A549 (cell line): ENCODE data around the gene RFX3. TPM values are rescaled to one million over a fixed set of nuclear protein-coding genes. Genes with fewer than 3 reads are reported as not detected.

Experiments
- ATAC-seq, 2 experiments: fragments of 200-7000 bp in 1 of 2; fragments of >200 bp in 1 of 2; cut with Nextera tagmentation in 1 of 2; cut with Tn5 transposase in 1 of 2; 3 replicates each; pipeline versions ENCODE4 v1.8.0 to v1.9.1; 2018 to 2020; ENCODE audit warnings: mild to moderate bottlenecking in 1 of 2, moderate library complexity in 1 of 2
- CTCF ChIA-PET: fragments of 300-600 bp; sonication (Branson Sonifier 250); formaldehyde crosslinking; extraction: SDS; loops from one replicate; lab custom pipeline; 2021; ENCODE audit warnings: antibody characterized with exemption, inconsistent platforms; lab: Yijun Ruan, JAX
- POLR2A ChIA-PET: fragments of 350-600 bp; formaldehyde crosslinking; extraction: SDS; loops from one replicate; lab custom pipeline; 2021; ENCODE audit warnings: antibody characterized with exemption, inconsistent platforms; lab: Yijun Ruan, JAX
- DNase-seq, 2 experiments: peaks; one replicate each; pipeline versions ENCODE4 v3.0.0 to v3.0.0-alpha.2; 2011 to 2016; ENCODE audit warnings: low read depth in 1 of 2, low spot score in 1 of 2
- FAIRE-seq: peaks from 2 replicates; lab custom pipeline; 2011; peaks lifted over from hg19 to GRCh38; lab: Jason Lieb, UNC
- H3K27ac ChIP-seq, 2 experiments: fragments of >200 bp; sonication (Bioruptor Twin); formaldehyde crosslinking; 3 replicates each; pipeline ENCODE4 v1.5.1; 2016 to 2017
- H3K4me1 ChIP-seq: fragments of >200 bp; sonication (Bioruptor Twin); formaldehyde crosslinking; 3 replicates; pipeline ENCODE4 v1.6.1; 2016
- H3K4me2 ChIP-seq: fragments of >200 bp; sonication (Bioruptor Twin); formaldehyde crosslinking; 3 replicates; pipeline ENCODE4 v1.6.1; 2016
- H3K4me3 ChIP-seq: fragments of >200 bp; sonication (Bioruptor Twin); formaldehyde crosslinking; 3 replicates; pipeline ENCODE4 v1.5.1; 2016
- H3K9me3 ChIP-seq: fragments of >200 bp; sonication (Bioruptor Twin); formaldehyde crosslinking; 3 replicates; pipeline ENCODE4 v1.6.1; 2016
- ATOH8 ChIP-seq: fragments of 250-450 bp; sonication (Bioruptor Pico); IDR thresholded peaks from 2 replicates; pipeline ENCODE4 v1.5.0; 2020; ENCODE audit warnings: low read depth, mild to moderate bottlenecking, moderate library complexity
- CEBPB ChIP-seq, 2 experiments: fragments of >200 bp in 1 of 2; sonication (Bioruptor Twin) in 1 of 2; formaldehyde crosslinking in 1 of 2; IDR thresholded peaks; 2 replicates each; pipeline ENCODE4 v1.6.1; 2012 to 2016
- CHD2 ChIP-seq: fragments of 150-350 bp; IDR thresholded peaks from 2 replicates; pipeline ENCODE4 v1.6.1; 2014; ENCODE audit warnings: low read length; ENCODE audit not compliant: partially characterized antibody
- ELK1 ChIP-seq: fragments of 150-350 bp; IDR thresholded peaks from 2 replicates; pipeline ENCODE4 v1.6.1; 2014; ENCODE audit warnings: low read depth, mild to moderate bottlenecking, low read length
- EP300 ChIP-seq, 2 experiments: fragments of >200 bp; sonication (Bioruptor Twin); formaldehyde crosslinking; IDR thresholded peaks; 2 replicates in 1 of 2; 3 replicates in 1 of 2; pipeline ENCODE4 v1.6.1; 2016 to 2017
- ESRRA ChIP-seq: fragments of 150-350 bp; IDR thresholded peaks from 2 replicates; pipeline ENCODE4 v1.6.1; 2014; ENCODE audit warnings: mild to moderate bottlenecking, low read length, borderline replicate concordance
- FOSL2 ChIP-seq, 2 experiments: fragments of 450-650 bp in 1 of 2; fragments of >200 bp in 1 of 2; sonication (Bioruptor Twin) in 1 of 2; formaldehyde crosslinking; IDR thresholded peaks; 2 replicates each; pipeline versions ENCODE4 v1.5.0 to v1.6.1; 2016 to 2020; ENCODE audit warnings: mild to moderate bottlenecking in 1 of 2, moderate library complexity in 1 of 2
- FOXS1 ChIP-seq: fragments of 250-450 bp; sonication (Bioruptor Pico); IDR thresholded peaks from 2 replicates; pipeline ENCODE4 v1.5.0; 2020; ENCODE audit warnings: mild to moderate bottlenecking, moderate library complexity
- HEYL ChIP-seq: fragments of 250-450 bp; sonication (Bioruptor Pico); IDR thresholded peaks from 2 replicates; pipeline ENCODE4 v1.8.0; 2021; ENCODE audit warnings: mild to moderate bottlenecking, moderate library complexity
- HMGXB4 ChIP-seq: fragments of 250-450 bp; sonication (Bioruptor Pico); IDR thresholded peaks from 2 replicates; pipeline ENCODE4 v1.5.0; 2021; ENCODE audit warnings: mild to moderate bottlenecking, moderate library complexity, borderline replicate concordance
- HOXB13 ChIP-seq: fragments of 250-450 bp; sonication (Bioruptor Pico); IDR thresholded peaks from 2 replicates; pipeline ENCODE4 v1.5.0; 2020; ENCODE audit warnings: low read depth, mild to moderate bottlenecking, moderate library complexity
- MAZ ChIP-seq: fragments of 150-350 bp; IDR thresholded peaks from 2 replicates; pipeline ENCODE4 v1.6.1; 2014; ENCODE audit warnings: antibody characterized with exemption, low read depth, low read length, borderline replicate concordance
- NPAS2 ChIP-seq: fragments of 250-450 bp; sonication (Bioruptor Pico); IDR thresholded peaks from 2 replicates; pipeline ENCODE4 v1.8.0; 2022; ENCODE audit warnings: mild to moderate bottlenecking, moderate library complexity, borderline replicate concordance
- PBX3 ChIP-seq: IDR thresholded peaks from 2 replicates; pipeline ENCODE4 v1.6.1; 2012
- POLR2AphosphoS2 ChIP-seq: conservative IDR thresholded peaks from 2 replicates; pipeline ENCODE4 v1.6.1; 2012; ENCODE audit warnings: low read length, improper control_type of control experiment, inconsistent platforms
- RAD21 ChIP-seq, 2 experiments: fragments of >200 bp in 1 of 2; sonication (Bioruptor Twin) in 1 of 2; formaldehyde crosslinking in 1 of 2; IDR thresholded peaks in 1 of 2; conservative IDR thresholded peaks in 1 of 2; 2 replicates in 1 of 2; 3 replicates in 1 of 2; pipeline ENCODE4 v1.6.1; 2012 to 2018; ENCODE audit warnings: inconsistent platforms in 1 of 2
- RFX5 ChIP-seq: fragments of 450-650 bp; IDR thresholded peaks from 2 replicates; pipeline ENCODE4 v1.7.1; 2014; ENCODE audit warnings: antibody characterized with exemption, mild to moderate bottlenecking, moderate library complexity
- RNF2 ChIP-seq: fragments of 200-600 bp; sonication (generic); IDR thresholded peaks from 2 replicates; pipeline ENCODE4 v1.6.1; 2016; ENCODE audit warnings: low read depth, mild to moderate bottlenecking, antibody characterized with exemption, moderate library complexity, borderline replicate concordance
- SMC3 ChIP-seq: fragments of >200 bp; sonication (Bioruptor Twin); formaldehyde crosslinking; IDR thresholded peaks from 3 replicates; pipeline ENCODE4 v1.6.1; 2018; ENCODE audit warnings: inconsistent platforms
- TFCP2L1 ChIP-seq: fragments of 250-450 bp; sonication (Bioruptor Pico); IDR thresholded peaks from 2 replicates; pipeline ENCODE4 v1.5.0; 2021; ENCODE audit warnings: mild to moderate bottlenecking
- ZFP36 ChIP-seq: fragments of 450-650 bp; IDR thresholded peaks from 2 replicates; pipeline ENCODE4 v1.6.1; 2014; ENCODE audit warnings: borderline replicate concordance; ENCODE audit not compliant: partially characterized antibody
- WGBS: methylation state at CpG from one replicate; pipeline ENCODE4 v1.1.6; 2017; ENCODE audit errors: missing lambda C conversion rate; 5-methylcytosine and 5-hydroxymethylcytosine counted together
- polyA plus RNA-seq, 4 experiments: library from polyadenylated mRNA; depleted of rRNA in 3 of 4; stranded (reverse); fragments of >200 nt; fragmentation: RNase III in 1 of 4; extraction: RNeasy Plus Mini Kit Qiagen cat#74134 plus additional on column Dnase treatment in 1 of 4; gene quantifications; 2 replicates in 3 of 4; 3 replicates in 1 of 4; pipeline ENCODE4 v1.2.3, GENCODE V29; 2011 to 2017

The RFX3 gene
- polyA plus RNA-seq, 2 of the 4 experiments (the other 2 are of a cell fraction), result 1.3 to 7.9 TPM

GRCh38 chr9:3371842-3372241, 154.0 kb downstream of the RFX3 start:
- H3K27ac ChIP-seq, result no peak overlapping the region
- H3K9me3 ChIP-seq, result no peaks in the 10 kb centered on the region
- no peak for ATAC-seq
- no peaks in the 10 kb centered on the region for H3K4me1 ChIP-seq
- ChIA-PET POLR2A (no interaction called here), CTCF (interaction anchor here (1.1 kb wide), 1 partner anchor 13 kb away, joined by 3 read pairs; no protein-coding TSS in a partner anchor)
- H3K4me3 ChIP-seq, result no peak overlapping the region
- no peak for FAIRE-seq
- no peak overlapping the region for H3K4me2 ChIP-seq
- 85% methylated on average over 2 of the region's 2 CpGs for WGBS
- TF ChIP-seq FOSL2 (IDR thresholded peaks at IDR 0.05), result no peak
- no peak for TF ChIP-seq FOSL2 (CRISPR knock-in tag; IDR thresholded peaks at IDR 0.05)
- TF ChIP-seq PBX3, result no peak
- no peak for TF ChIP-seq EP300 (IDR thresholded peaks at IDR 0.05)
- TF ChIP-seq ATOH8 (CRISPR knock-in tag), result no peak
- TF ChIP-seq RFX5, result no peak
- TF ChIP-seq NPAS2, result no peak
- TF ChIP-seq, all 56 proteins: peak for 0
- DNase-seq, result no peak

- DNase-seq, result no peak
- TF ChIP-seq HOXB13 (CRISPR knock-in tag) (no peak), ZFP36 (no peak), RNF2 (no peak), SMC3 (no peak), CEBPB (IDR thresholded peaks at IDR 0.05) (no peak)
- ATAC-seq, result no peak
- Histone ChIP-seq H3K4me1 (no peaks in the 10 kb centered on the region), H3K4me2 (no peak overlapping the region), H3K4me3 (no peak overlapping the region), H3K27ac (no peak overlapping the region), H3K9me3 (no peaks in the 10 kb centered on the region)
- peak; percentile 46 for FAIRE-seq
- ChIA-PET CTCF (no interaction called here), POLR2A (no interaction called here)
These were observed 155.1 kb downstream of the RFX3 start for GRCh38 chr9:3370715-3371114.

- no peak for ATAC-seq
- TF ChIP-seq CEBPB (IDR thresholded peaks at IDR 0.05) (no peak), FOXS1 (CRISPR knock-in tag) (no peak), RAD21 (conservative IDR thresholded peaks at IDR 0.05 in 1 of 2, IDR thresholded peaks at IDR 0.05 in 1 of 2) (no peak), POLR2AphosphoS2 (no peak), ESRRA (no peak), HMGXB4 (no peak), TFCP2L1 (CRISPR knock-in tag) (no peak), MAZ (no peak), ELK1 (no peak), CHD2 (no peak), PBX3 (no peak), HEYL (CRISPR knock-in tag) (no peak), ATOH8 (CRISPR knock-in tag) (no peak)
- WGBS, result 83% methylated on average over 2 of the region's 2 CpGs
These were observed 158.6 kb downstream of the RFX3 start for GRCh38 chr9:3367185-3367584.

More at GRCh38 chr9:3367185-3367584, 158.6 kb downstream of the RFX3 start:
- FAIRE-seq, result no peak
- Histone ChIP-seq H3K4me1 (no peaks in the 10 kb centered on the region), H3K4me3 (no peak overlapping the region), H3K4me2 (no peak overlapping the region), H3K27ac (no peak overlapping the region), H3K9me3 (no peaks in the 10 kb centered on the region)
- CTCF ChIA-PET, result no interaction called here
- DNase-seq, result no peak
- POLR2A ChIA-PET, result no interaction called here
